KMS-11 (cell line): ENCODE results near the gene LAGE3.

Experiments
- H2AFZ ChIP-seq: fragments of 200-600 bp; sonication (generic); 2 replicates; pipeline ENCODE4 v1.6.1; 2016; ENCODE audit warnings: antibody characterized with exemption, mixed run types, low read depth
- H3K27ac ChIP-seq: fragments of 200-600 bp; sonication (generic); 2 replicates; pipeline ENCODE4 v1.6.1; 2016; ENCODE audit warnings: mild to moderate bottlenecking, mixed run types
- H3K27me3 ChIP-seq: fragments of 200-600 bp; sonication (generic); 2 replicates; pipeline ENCODE4 v1.6.1; 2017; ENCODE audit warnings: mild to moderate bottlenecking, low read depth, mixed run types, moderate library complexity; ENCODE audit not compliant: insufficient read depth
- H3K36me3 ChIP-seq: fragments of 200-600 bp; sonication (generic); 2 replicates; pipeline ENCODE4 v1.6.1; 2017; ENCODE audit warnings: mild to moderate bottlenecking, mixed run types; ENCODE audit not compliant: insufficient read depth
- H3K4me1 ChIP-seq: fragments of 200-600 bp; sonication (generic); 2 replicates; pipeline ENCODE4 v1.6.1; 2016; ENCODE audit warnings: mild to moderate bottlenecking, low read depth, mixed run types; ENCODE audit not compliant: poor library complexity, severe bottlenecking
- H3K4me2 ChIP-seq: fragments of 200-600 bp; sonication (generic); 2 replicates; pipeline ENCODE4 v1.7.0; 2016; ENCODE audit warnings: mild to moderate bottlenecking, mixed run types
- H3K4me3 ChIP-seq: fragments of 200-600 bp; sonication (generic); IDR thresholded peaks from 2 replicates; pipeline ENCODE4 v1.6.1; 2017; ENCODE audit warnings: low read depth, low read length, mixed read lengths; ENCODE audit not compliant: insufficient read depth
- H3K79me2 ChIP-seq: fragments of 200-600 bp; sonication (generic); 2 replicates; pipeline ENCODE4 v1.6.1; 2016; ENCODE audit warnings: low read depth, mixed run types; ENCODE audit not compliant: insufficient read depth
- H3K9ac ChIP-seq: fragments of 200-600 bp; sonication (generic); 2 replicates; pipeline ENCODE4 v1.6.1; 2016; ENCODE audit warnings: mild to moderate bottlenecking, mixed run types
- H4K20me1 ChIP-seq: fragments of 200-600 bp; sonication (generic); 2 replicates; pipeline ENCODE4 v1.6.1; 2016; ENCODE audit warnings: mild to moderate bottlenecking, mixed run types; ENCODE audit not compliant: insufficient read depth
- CTCF ChIP-seq: fragments of 200-600 bp; sonication (generic); conservative IDR thresholded peaks from 2 replicates; pipeline ENCODE4 v1.6.1; 2017; ENCODE audit warnings: low read depth, mild to moderate bottlenecking, antibody characterized with exemption, low read length, moderate library complexity, mixed read lengths

Gene LAGE3

GRCh38 chrX:154481911-154482601 is 3.0 kb upstream of the LAGE3 start:
- Histone ChIP-seq H3K36me3 (no peaks in the 10 kb centered on the region), H3K4me2 (no peak overlapping the region), H2AFZ (no peak overlapping the region), H3K27me3 (no peaks in the 10 kb centered on the region), H3K4me1 (peaks cover 11% of the 10 kb centered on the region), H4K20me1 (no peaks in the 10 kb centered on the region), H3K27ac (no peak overlapping the region), H3K9ac (no peak overlapping the region), H3K4me3 (no peak overlapping the region), H3K79me2 (peaks cover 13% of the 10 kb centered on the region; the same call in 1 of the 2 replicates)
- TF ChIP-seq CTCF: no peak

GRCh38 chrX:154481195-154481594 is 2.1 kb upstream of the LAGE3 start:
- H3K79me2 ChIP-seq: peaks cover 13% of the 10 kb centered on the region; the same call in 1 of the 2 replicates
- H3K27me3 ChIP-seq: no peaks in the 10 kb centered on the region
- no peaks in the 10 kb centered on the region for H3K36me3 ChIP-seq
- H3K4me1 ChIP-seq: peaks cover 11% of the 10 kb centered on the region
- H4K20me1 ChIP-seq: no peaks in the 10 kb centered on the region
- no peak overlapping the region for H3K9ac ChIP-seq
- H3K27ac ChIP-seq: no peak overlapping the region
- no peak overlapping the region for H3K4me2 ChIP-seq
- no peak for TF ChIP-seq CTCF
- no peak overlapping the region for H3K4me3 ChIP-seq
- H2AFZ ChIP-seq: no peak overlapping the region

- Histone ChIP-seq H2AFZ (peak overlapping the region; percentile 59; the same call in 1 of the 2 replicates), H3K27ac (no peak overlapping the region), H3K36me3 (no peaks in the 10 kb centered on the region)
These were observed 1.1 kb downstream of the LAGE3 start for GRCh38 chrX:154477891-154478477.

GRCh38 chrX:154476821-154477220 is 2.3 kb downstream of the LAGE3 start:
- Histone ChIP-seq H3K27ac (no peak overlapping the region), H3K79me2 (no peaks in the 10 kb centered on the region), H3K27me3 (no peaks in the 10 kb centered on the region), H3K9ac (no peak overlapping the region), H2AFZ (no peak overlapping the region), H3K36me3 (no peaks in the 10 kb centered on the region), H3K4me3 (no peak overlapping the region), H4K20me1 (no peaks in the 10 kb centered on the region), H3K4me1 (peaks cover 11% of the 10 kb centered on the region), H3K4me2 (no peak overlapping the region)
- no peak for TF ChIP-seq CTCF

More at GRCh38 chrX:154477891-154478477, 1.1 kb downstream of the LAGE3 start:
- no peak for TF ChIP-seq CTCF
- no peaks in the 10 kb centered on the region for H3K79me2 ChIP-seq
- no peaks in the 10 kb centered on the region for H4K20me1 ChIP-seq
- peaks cover 11% of the 10 kb centered on the region for H3K4me1 ChIP-seq
- peak overlapping the region; percentile 48; the same call in 1 of the 2 replicates for H3K4me2 ChIP-seq
- H3K27me3 ChIP-seq: no peaks in the 10 kb centered on the region
- no peak overlapping the region for H3K9ac ChIP-seq
- H3K4me3 ChIP-seq: no peak overlapping the region
